GM12878 (cell line): Measurements from ENCODE around the gene ITGAL. TPM values are rescaled to one million over a fixed set of nuclear protein-coding genes. Genes with fewer than 3 reads are reported as not detected.

Experiments
- CTCF ChIP-seq, 3 experiments: IDR thresholded peaks in 2 of 3; conservative IDR thresholded peaks in 1 of 3; 2 replicates each; pipeline ENCODE4 v1.5.1; 2011; ENCODE audit warnings: low read depth in 3 of 3, low read length in 3 of 3, mild to moderate bottlenecking in 3 of 3, control low read depth in 2 of 3, moderate library complexity in 2 of 3, inconsistent platforms in 1 of 3, mixed read lengths in 1 of 3; ENCODE audit not compliant: control insufficient read depth in 2 of 3, insufficient read depth in 1 of 3; ENCODE audit errors: extremely low read depth in 1 of 3
- E4F1 ChIP-seq: fragments of 450-650 bp; IDR thresholded peaks from 2 replicates; pipeline ENCODE4 v1.6.1; 2018; ENCODE audit warnings: borderline replicate concordance, mild to moderate bottlenecking; ENCODE audit not compliant: partially characterized antibody
- EP300 ChIP-seq, 2 experiments: fragments of 150-350 bp in 1 of 2; IDR thresholded peaks; 2 replicates each; pipeline ENCODE4 v1.6.1; 2011 to 2012; ENCODE audit warnings: low read depth in 2 of 2, low read length in 2 of 2, borderline replicate concordance in 1 of 2, improper control_type of control experiment in 1 of 2, inconsistent platforms in 1 of 2; ENCODE audit not compliant: control insufficient read depth in 1 of 2
- HSF1 ChIP-seq: fragments of 150-350 bp; IDR thresholded peaks from 2 replicates; pipeline ENCODE4 v1.6.1; 2014; ENCODE audit warnings: mild to moderate bottlenecking, low read depth, low read length
- IRF3 ChIP-seq: fragments of 450-650 bp; IDR thresholded peaks from 2 replicates; pipeline ENCODE4 v1.6.1; 2014; ENCODE audit warnings: mild to moderate bottlenecking
- MAX ChIP-seq: IDR thresholded peaks from 2 replicates; pipeline ENCODE4 v1.6.1; 2012; ENCODE audit warnings: low read depth, low read length, improper control_type of control experiment
- MEF2A ChIP-seq: IDR thresholded peaks from 2 replicates; pipeline ENCODE4 v1.6.1; 2011; ENCODE audit warnings: low read depth, mild to moderate bottlenecking, low read length, moderate library complexity; ENCODE audit not compliant: insufficient read depth
- MTA3 ChIP-seq: IDR thresholded peaks from 2 replicates; pipeline ENCODE4 v1.6.1; 2012; ENCODE audit warnings: low read length, inconsistent platforms, borderline replicate concordance
- NR2C2 ChIP-seq: IDR thresholded peaks from 2 replicates; pipeline ENCODE4 v1.6.1; 2011; ENCODE audit warnings: borderline replicate concordance, low read depth; ENCODE audit not compliant: control insufficient read depth, insufficient read length
- RAD51 ChIP-seq: fragments of 450-650 bp; IDR thresholded peaks from 2 replicates; pipeline ENCODE4 v1.6.1; 2016; ENCODE audit warnings: moderate library complexity, mild to moderate bottlenecking, inconsistent platforms
- RUNX3 ChIP-seq: IDR thresholded peaks from 2 replicates; pipeline ENCODE4 v1.6.1; 2012; ENCODE audit warnings: low read length, inconsistent platforms
- SIN3A ChIP-seq: IDR thresholded peaks from 2 replicates; pipeline ENCODE4 v1.6.1; 2012; ENCODE audit warnings: low read depth, low read length, improper control_type of control experiment
- SIX5 ChIP-seq: IDR thresholded peaks from 2 replicates; pipeline ENCODE4 v1.6.1; 2011; ENCODE audit warnings: mild to moderate bottlenecking, low read depth, low read length, moderate library complexity; ENCODE audit not compliant: severe bottlenecking
- SKIL ChIP-seq: fragments of 450-650 bp; IDR thresholded peaks from 2 replicates; pipeline ENCODE4 v1.6.1; 2017; ENCODE audit warnings: mild to moderate bottlenecking, low read depth, inconsistent platforms; ENCODE audit not compliant: poor library complexity, severe bottlenecking
- SMC3 ChIP-seq: IDR thresholded peaks from 2 replicates; pipeline ENCODE4 v1.6.1; 2011; ENCODE audit warnings: low read length, improper control_type of control experiment, borderline replicate concordance
- ZNF217 ChIP-seq: fragments of 450-650 bp; IDR thresholded peaks from 2 replicates; pipeline ENCODE4 v1.6.1; 2017; ENCODE audit warnings: antibody characterized with exemption, mild to moderate bottlenecking
- polyA plus RNA-seq, 11 experiments: library from polyadenylated mRNA; depleted of rRNA in 4 of 11; unstranded in 6 of 11; stranded (reverse) in 5 of 11; fragments of >200 nt; fragmentation: Nextera tagmentation in 4 of 11; fragmentation: Illumina TruSeq in 1 of 11; extraction: Ambion mirVana in 4 of 11; extraction: Trizol in 1 of 11; gene quantifications; 1 replicate in 1 of 11; 2 replicates in 10 of 11; pipeline versions ENCODE4 v1.2.1 to v1.2.3, GENCODE V29; 2011 to 2016; ENCODE audit warnings: inconsistent platforms in 2 of 11, missing spikeins in 2 of 11, low read depth in 1 of 11
- total RNA-seq, 4 experiments: library from RNA; depleted of rRNA in 3 of 4; stranded (reverse); fragments of >200 nt in 3 of 4; fragmentation: Illumina TruSeq in 1 of 4; extraction: Trizol in 1 of 4; gene quantifications; 2 replicates each; pipeline versions ENCODE4 v1.2.1 to v1.2.3, GENCODE V29; 2013 to 2021

Gene ITGAL
- total and polyA plus RNA-seq, 10 of the 15 experiments (the other 5 are each of a cell fraction or from before 2014, with no cell fraction given), result 10.7 to 170 (median 96.9) TPM

- TF ChIP-seq SKIL (peak; percentile 62), E4F1 (peak; percentile 32), MTA3 (no peak), SIN3A (peak; percentile 65), RAD51 (0 out of 2 replicates have a peak, but pooled peaks have one; percentile 8), CTCF (IDR thresholded peaks at IDR 0.05 in 2 of 3, conservative IDR thresholded peaks at IDR 0.05 in 1 of 3; ENCODE audit: control insufficient read depth in 2 of 3, extremely low read depth in 1 of 3, insufficient read depth in 1 of 3, low read depth in 3 of 3, low read length in 3 of 3) (peak; percentile 85 to 92 (median 90)), EP300 (IDR thresholded peaks at IDR 0.05; ENCODE audit: borderline replicate concordance in 1 of 2, control insufficient read depth in 1 of 2, low read depth in 2 of 2, low read length in 2 of 2) (0 out of 4 replicates have a peak, but pooled peaks of 1 of the 2 experiments have one; percentile 30), SIX5 (no peak), IRF3 (peak; percentile 38; the same call in 1 of the 2 replicates), NR2C2 (no peak), SMC3 (peak; percentile 93), HSF1 (no peak), MEF2A (0 out of 2 replicates have a peak, but pooled peaks have one; percentile 23), RUNX3 (peak; percentile 39), MAX (no peak; the same call in none of the 2 replicates), ZNF217 (peak; percentile 45; the same call in 1 of the 2 replicates)
Observed at GRCh38 chr16:30429678-30430427, 42.7 kb upstream of the ITGAL start, which contains the start of gene DCTPP1 (continued).
